Liver (tissue), 9 donors: Measurements from ENCODE around the gene MAFG. TPM values are rescaled to one million over a fixed set of nuclear protein-coding genes. Genes with fewer than 3 reads are reported as not detected.

ENCODE experiments used
- DNase-seq: peaks from one replicate; pipeline ENCODE4 v3.0.0-alpha.2; 2017; ENCODE audit warnings: low spot score
- H3K27ac ChIP-seq, 2 donors: one replicate each; pipeline ENCODE4 v1.7.0; 2013; ENCODE audit warnings: inconsistent platforms in 2 of 2, low read length in 2 of 2, control low read depth in 1 of 2, low read depth in 1 of 2, mild to moderate bottlenecking in 1 of 2
- H3K27me3 ChIP-seq, 4 donors: one replicate each; pipeline versions ENCODE4 v1.6.1 to v1.7.0; 2013; ENCODE audit warnings: low read length in 3 of 4, inconsistent platforms in 1 of 4, mild to moderate bottlenecking in 1 of 4, moderate library complexity in 1 of 4; ENCODE audit not compliant: control insufficient read depth in 4 of 4, insufficient read depth in 4 of 4
- H3K36me3 ChIP-seq, 4 donors: one replicate each; pipeline versions ENCODE4 v1.6.1 to v1.7.0; 2013; ENCODE audit warnings: low read length in 3 of 4, mild to moderate bottlenecking in 3 of 4, low read depth in 1 of 4, moderate library complexity in 1 of 4; ENCODE audit not compliant: control insufficient read depth in 4 of 4, insufficient read depth in 3 of 4
- H3K4me1 ChIP-seq, 4 donors: one replicate each; pipeline versions ENCODE4 v1.6.1 to v1.7.0; 2013; ENCODE audit warnings: low read length in 3 of 4, mild to moderate bottlenecking in 3 of 4, moderate library complexity in 1 of 4; ENCODE audit not compliant: control insufficient read depth in 4 of 4, insufficient read depth in 4 of 4
- H3K4me3 ChIP-seq, 3 donors: one replicate each; pipeline versions ENCODE4 v1.6.1 to v1.7.0; 2013; ENCODE audit warnings: low read length in 3 of 3, control low read depth in 1 of 3, low read depth in 1 of 3, mild to moderate bottlenecking in 1 of 3
- H3K9ac ChIP-seq, 2 donors: one replicate each; pipeline ENCODE4 v1.7.0; 2013; ENCODE audit warnings: low read length in 2 of 2, mild to moderate bottlenecking in 2 of 2, moderate library complexity in 2 of 2, control low read depth in 1 of 2, low read depth in 1 of 2
- H3K9me3 ChIP-seq, 4 donors: one replicate each; pipeline versions ENCODE4 v1.6.1 to v1.7.0; 2013; ENCODE audit warnings: low read length in 3 of 4; ENCODE audit not compliant: control insufficient read depth in 4 of 4
- ATF3 ChIP-seq: IDR thresholded peaks from 2 replicates; pipeline ENCODE4 v1.6.1; 2016; ENCODE audit warnings: antibody characterized with exemption
- CTCF ChIP-seq: fragments of 150-350 bp; IDR thresholded peaks from 2 replicates; pipeline ENCODE4 v1.5.1; 2017; ENCODE audit warnings: improper control_type of control experiment, low read depth, low read length; ENCODE audit not compliant: missing input control
- FOXA1 ChIP-seq: IDR thresholded peaks from 2 replicates; pipeline ENCODE4 v1.6.1; 2016; ENCODE audit warnings: antibody characterized with exemption
- FOXA2 ChIP-seq: IDR thresholded peaks from 2 replicates; pipeline ENCODE4 v1.6.1; 2016; ENCODE audit warnings: antibody characterized with exemption
- GABPA ChIP-seq, 2 donors: IDR thresholded peaks in 1 of 2; conservative IDR thresholded peaks in 1 of 2; 2 replicates each; pipeline ENCODE4 v1.6.1; 2016; ENCODE audit warnings: antibody characterized with exemption in 2 of 2, mild to moderate bottlenecking in 1 of 2, moderate library complexity in 1 of 2
- HNF4A ChIP-seq, 2 donors: conservative IDR thresholded peaks; 2 replicates each; pipeline ENCODE4 v1.6.1; 2016; ENCODE audit warnings: antibody characterized with exemption in 2 of 2, mild to moderate bottlenecking in 2 of 2
- JUND ChIP-seq, 2 donors: IDR thresholded peaks; 2 replicates each; pipeline ENCODE4 v1.6.1; 2016; ENCODE audit warnings: antibody characterized with exemption in 2 of 2
- RAD21 ChIP-seq, 2 donors: IDR thresholded peaks; 2 replicates each; pipeline ENCODE4 v1.6.1; 2016; ENCODE audit warnings: antibody characterized with exemption in 2 of 2, mild to moderate bottlenecking in 2 of 2
- RXRA ChIP-seq, 2 donors: IDR thresholded peaks; 2 replicates each; pipeline ENCODE4 v1.6.1; 2017 to 2018; ENCODE audit warnings: antibody characterized with exemption in 2 of 2, mild to moderate bottlenecking in 1 of 2
- YY1 ChIP-seq: IDR thresholded peaks from 2 replicates; pipeline ENCODE4 v1.6.1; 2016; ENCODE audit warnings: antibody characterized with exemption, mild to moderate bottlenecking
- WGBS: extraction: QIAGEN DNeasy Blood & Tissue Kit; methylation state at CpG from one replicate; pipeline ENCODE4 v1.1.7; 2013; 5-methylcytosine and 5-hydroxymethylcytosine counted together
- polyA plus RNA-seq, 2 donors: library from polyadenylated mRNA; stranded (reverse) in 1 of 2; unstranded in 1 of 2; fragments of 200-250 nt in 1 of 2; fragments of >200 nt in 1 of 2; fragmentation: Nextera tagmentation in 1 of 2; extraction: Ambion mirVana in 1 of 2; gene quantifications; one replicate each; pipeline versions ENCODE4 v1.2.1 to v1.2.3, GENCODE V29; 2013 to 2015
- total RNA-seq, 2 donors: library from RNA; depleted of rRNA; stranded (reverse); fragments of >200 nt; gene quantifications; one replicate each; pipeline ENCODE4 v1.2.3, GENCODE V29; 2014
- TF ChIP-seq, protein P1 (sequence below): IDR thresholded peaks from 2 replicates; pipeline ENCODE4 v1.6.1; 2016; ENCODE audit warnings: antibody characterized with exemption
- TF ChIP-seq, protein P2 (sequence below): IDR thresholded peaks from 2 replicates; pipeline ENCODE4 v1.6.1; 2016; ENCODE audit warnings: antibody characterized with exemption, mild to moderate bottlenecking
- donor health status: healthy.
- donor health status: healthy.
- donor health status: healthy.
- donor health status: healthy.
- donor health status: healthy.

The MAFG gene
- total and polyA plus RNA-seq, 4 donors, result 3.0 to 17.0 (median 8.9) TPM

- H3K4me1 ChIP-seq, result peaks cover 18 to 35% (median 26%) of the 10 kb centered on the region in 4 donors
- peak within 1 kb of the TSS; percentile 72 to 89 (median 82) for H3K4me3 ChIP-seq
- DNase-seq, result peak; percentile 96
- no peak for TF ChIP-seq FOXA2
- no peak for TF ChIP-seq FOXA1
- TF ChIP-seq GABPA (IDR thresholded peaks at IDR 0.05 in 1 of 2, conservative IDR thresholded peaks at IDR 0.05 in 1 of 2), result peak in 1 of 2 donors; percentile 82
- peaks cover 17 to 31% (median 19%) of the 10 kb centered on the region in 4 donors for H3K36me3 ChIP-seq
- peak within 1 kb of the TSS in 1 of 2 donors; percentile 19 for H3K27ac ChIP-seq
- no peaks in the 10 kb centered on the region for H3K9me3 ChIP-seq
- peak within 1 kb of the TSS; percentile 42 to 43 for H3K9ac ChIP-seq
- under 1% methylated on average over 94 of the region's 94 CpGs for WGBS
- H3K27me3 ChIP-seq, result no peaks in the 10 kb centered on the region
Measured at GRCh38 chr17:81917565-81918332, 9.8 kb downstream of the MAFG start, which contains the start of gene SIRT7. TSS of gene SIRT7 (minus strand) at chr17:81918176. CDS start at chr17:81918131, 45 bp downstream.

DNA sequence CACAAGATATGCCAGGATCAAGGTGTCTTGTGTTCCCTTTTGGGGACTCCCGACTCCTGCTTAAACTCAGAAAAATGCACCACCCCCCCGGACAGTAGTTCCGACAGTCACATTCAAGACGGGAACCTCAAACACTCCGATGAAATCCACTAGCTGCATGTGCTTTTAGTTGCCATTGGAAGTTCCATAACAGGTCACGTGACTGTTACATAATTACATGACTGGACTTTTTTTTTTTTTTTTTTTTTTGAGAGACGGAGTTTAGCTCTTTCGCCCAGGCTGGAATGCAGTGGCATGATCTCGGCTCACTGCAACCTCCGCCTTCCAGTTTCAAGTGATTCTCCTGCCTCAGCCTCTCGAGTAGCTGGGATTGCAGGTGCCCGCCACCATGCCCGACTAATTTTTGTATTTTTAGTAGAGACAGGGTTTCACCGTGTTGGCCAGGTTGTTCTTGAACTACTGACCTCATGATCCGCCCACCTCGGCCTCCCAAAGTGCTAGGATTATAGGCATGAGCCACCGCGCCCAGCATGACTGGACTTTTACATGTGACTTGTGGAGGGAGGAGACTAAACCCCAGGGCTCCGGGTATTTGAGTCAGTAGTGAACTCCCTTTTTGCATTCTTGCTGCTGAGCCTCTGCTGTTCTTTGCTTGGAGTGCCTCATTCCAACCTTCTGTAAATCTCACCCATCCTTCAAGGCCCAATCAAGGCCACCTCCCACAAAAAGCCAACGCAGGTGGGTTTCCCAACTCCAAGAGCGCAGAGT, 11.1 kb downstream of the MAFG start:
- no peak overlapping the region for H3K9ac ChIP-seq
- no peaks in the 10 kb centered on the region for H3K27me3 ChIP-seq
- peaks cover 14 to 34% (median 21%) of the 10 kb centered on the region in 4 donors for H3K4me1 ChIP-seq
- no peak for TF ChIP-seq FOXA1
- no peak for TF ChIP-seq JUND (IDR thresholded peaks at IDR 0.05)
- no peak for TF ChIP-seq GABPA (IDR thresholded peaks at IDR 0.05 in 1 of 2, conservative IDR thresholded peaks at IDR 0.05 in 1 of 2)
- no peak for TF ChIP-seq RXRA (IDR thresholded peaks at IDR 0.05)
- no peak for TF ChIP-seq YY1
- TF ChIP-seq, protein P1, sequence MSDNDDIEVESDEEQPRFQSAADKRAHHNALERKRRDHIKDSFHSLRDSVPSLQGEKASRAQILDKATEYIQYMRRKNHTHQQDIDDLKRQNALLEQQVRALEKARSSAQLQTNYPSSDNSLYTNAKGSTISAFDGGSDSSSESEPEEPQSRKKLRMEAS, result no peak
- TF ChIP-seq, protein P2, sequence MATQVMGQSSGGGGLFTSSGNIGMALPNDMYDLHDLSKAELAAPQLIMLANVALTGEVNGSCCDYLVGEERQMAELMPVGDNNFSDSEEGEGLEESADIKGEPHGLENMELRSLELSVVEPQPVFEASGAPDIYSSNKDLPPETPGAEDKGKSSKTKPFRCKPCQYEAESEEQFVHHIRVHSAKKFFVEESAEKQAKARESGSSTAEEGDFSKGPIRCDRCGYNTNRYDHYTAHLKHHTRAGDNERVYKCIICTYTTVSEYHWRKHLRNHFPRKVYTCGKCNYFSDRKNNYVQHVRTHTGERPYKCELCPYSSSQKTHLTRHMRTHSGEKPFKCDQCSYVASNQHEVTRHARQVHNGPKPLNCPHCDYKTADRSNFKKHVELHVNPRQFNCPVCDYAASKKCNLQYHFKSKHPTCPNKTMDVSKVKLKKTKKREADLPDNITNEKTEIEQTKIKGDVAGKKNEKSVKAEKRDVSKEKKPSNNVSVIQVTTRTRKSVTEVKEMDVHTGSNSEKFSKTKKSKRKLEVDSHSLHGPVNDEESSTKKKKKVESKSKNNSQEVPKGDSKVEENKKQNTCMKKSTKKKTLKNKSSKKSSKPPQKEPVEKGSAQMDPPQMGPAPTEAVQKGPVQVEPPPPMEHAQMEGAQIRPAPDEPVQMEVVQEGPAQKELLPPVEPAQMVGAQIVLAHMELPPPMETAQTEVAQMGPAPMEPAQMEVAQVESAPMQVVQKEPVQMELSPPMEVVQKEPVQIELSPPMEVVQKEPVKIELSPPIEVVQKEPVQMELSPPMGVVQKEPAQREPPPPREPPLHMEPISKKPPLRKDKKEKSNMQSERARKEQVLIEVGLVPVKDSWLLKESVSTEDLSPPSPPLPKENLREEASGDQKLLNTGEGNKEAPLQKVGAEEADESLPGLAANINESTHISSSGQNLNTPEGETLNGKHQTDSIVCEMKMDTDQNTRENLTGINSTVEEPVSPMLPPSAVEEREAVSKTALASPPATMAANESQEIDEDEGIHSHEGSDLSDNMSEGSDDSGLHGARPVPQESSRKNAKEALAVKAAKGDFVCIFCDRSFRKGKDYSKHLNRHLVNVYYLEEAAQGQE, result no peak
- TF ChIP-seq FOXA2, result no peak
- no peak for TF ChIP-seq RAD21 (IDR thresholded peaks at IDR 0.05)
- 71% methylated on average over 21 of the region's 21 CpGs for WGBS
- peaks cover 15 to 33% (median 19%) of the 10 kb centered on the region in 4 donors for H3K36me3 ChIP-seq
- H3K4me3 ChIP-seq, result peak overlapping the region in 1 of 3 donors; percentile 82
- H3K27ac ChIP-seq, result no peak overlapping the region
- H3K9me3 ChIP-seq, result no peaks in the 10 kb centered on the region
- no peak for DNase-seq

GRCh38 chr17:81915331-81915730, 12.2 kb downstream of the MAFG start:
- peaks cover 14 to 32% (median 20%) of the 10 kb centered on the region in 4 donors for H3K4me1 ChIP-seq
- WGBS, result 92% methylated on average over 12 of the region's 12 CpGs
- no peak overlapping the region for H3K4me3 ChIP-seq
- H3K9ac ChIP-seq, result no peak overlapping the region
- no peak overlapping the region for H3K27ac ChIP-seq
- no peak for DNase-seq
- H3K9me3 ChIP-seq, result no peaks in the 10 kb centered on the region
- H3K36me3 ChIP-seq, result peaks cover 15 to 33% (median 19%) of the 10 kb centered on the region in 4 donors
- H3K27me3 ChIP-seq, result no peaks in the 10 kb centered on the region
- TF ChIP-seq ATF3, result no peak
- TF ChIP-seq HNF4A (conservative IDR thresholded peaks at IDR 0.05), result no peak
- TF ChIP-seq CTCF, result no peak
- TF ChIP-seq, protein P2, result no peak
- TF ChIP-seq, protein P1, result no peak
- TF ChIP-seq GABPA (IDR thresholded peaks at IDR 0.05 in 1 of 2, conservative IDR thresholded peaks at IDR 0.05 in 1 of 2), result no peak
